NCI-H2081 (cell line): ENCODE measurements around the gene MRPL36.
"Not testable (repeated sequence)": the region's sequence is repeated elsewhere in the genome, so short reads cannot be mapped to it uniquely, and the experiment has no call there.

ENCODE experiments used
- DNase-seq, 2 experiments: peaks; one replicate each; lab custom pipeline; 2025; lab: John Stamatoyannopoulos, UW

Gene MRPL36

GRCh38 chr5:1815071-1815786, 15.6 kb upstream of the MRPL36 start:
- DNase-seq, result no peak

- no peak for DNase-seq
Measured at GRCh38 chr5:1814183-1815020, 14.8 kb upstream of the MRPL36 start.

GRCh38 chr5:1810581-1811101, 11.0 kb upstream of the MRPL36 start:
- no peak for DNase-seq

- DNase-seq, result no peak
Measured at GRCh38 chr5:1809416-1810035, 9.9 kb upstream of the MRPL36 start.

GRCh38 chr5:1808439-1808838, 8.8 kb upstream of the MRPL36 start:
- no peak for DNase-seq

GRCh38 chr5:1807451-1808185, 8.0 kb upstream of the MRPL36 start:
- no peak for DNase-seq

GRCh38 chr5:1806974-1807373, 7.3 kb upstream of the MRPL36 start:
- DNase-seq, result no peak

GRCh38 chr5:1806199-1806598, 6.6 kb upstream of the MRPL36 start:
- DNase-seq, result no peak

- DNase-seq, result no peak
Measured at GRCh38 chr5:1805736-1806135, 6.1 kb upstream of the MRPL36 start.

GRCh38 chr5:1805326-1805725, 5.7 kb upstream of the MRPL36 start:
- DNase-seq, result no peak

- no peak for DNase-seq
Measured at GRCh38 chr5:1804001-1804690, 4.5 kb upstream of the MRPL36 start.

- no peak for DNase-seq
Measured at GRCh38 chr5:1803192-1803591, 3.6 kb upstream of the MRPL36 start.

GRCh38 chr5:1801967-1802295, 2.3 kb upstream of the MRPL36 start:
- DNase-seq, result peak in 1 of 2 experiments; percentile 56

- peak; percentile 83 to 90 for DNase-seq
Measured at GRCh38 chr5:1801222-1801966, 1.8 kb upstream of the MRPL36 start, which contains the start of gene NDUFS6. TSS of gene NDUFS6 (plus strand) at chr5:1801407. CDS start at chr5:1801418, 11 bp downstream.

GRCh38 chr5:1800472-1801221, 1.0 kb upstream of the MRPL36 start:
- peak; percentile 83 to 86 for DNase-seq

- no peak for DNase-seq
Measured at GRCh38 chr5:1799110-1799601, 481 bp downstream of the MRPL36 start.

GRCh38 chr5:1798589-1798988, 1.0 kb downstream of the MRPL36 start:
- not testable (repeated sequence) for DNase-seq

- no peak for DNase-seq
Measured at GRCh38 chr5:1797855-1798254, 1.8 kb downstream of the MRPL36 start.

- no peak for DNase-seq
Measured at GRCh38 chr5:1797103-1797800, 2.4 kb downstream of the MRPL36 start.
